NT2/D1 (cell line): ENCODE measurements around the gene UBA3.

Experiments
- SUZ12 ChIP-seq: IDR thresholded peaks from 2 replicates; pipeline ENCODE4 v1.6.1; 2011; ENCODE audit not compliant: insufficient read length, insufficient read depth; ENCODE audit errors: extremely low read depth
- ZNF274 ChIP-seq: IDR thresholded peaks from 2 replicates; pipeline ENCODE4 v1.6.1; 2011; ENCODE audit warnings: mild to moderate bottlenecking, low read depth, low read length

- TF ChIP-seq ZNF274 (no peak), SUZ12 (no peak)
These were observed 67.3 kb downstream of the UBA3 start for GRCh38 chr3:69012800-69013252.
